Activated CD4-positive, alpha-beta T cell treated with anti-CD3 and anti-CD28 coated beads for 36 hours (primary cell): ENCODE measurements around the gene CCDC190. TPM values are rescaled to one million over a fixed set of nuclear protein-coding genes. Genes with fewer than 3 reads are reported as not detected.
"Not testable (repeated sequence)": the region's sequence is repeated elsewhere in the genome, so short reads cannot be mapped to it uniquely, and the experiment has no call there.

Experiments
- ATAC-seq: fragments of 200-7000 bp; cut with Tn5 transposase; one replicate; pipeline ENCODE4 v1.10.0; 2021; ENCODE audit warnings: mild to moderate bottlenecking, moderate library complexity
- CTCF ChIA-PET: fragments of 350-600 bp; sonication (Branson Sonifier 250); formaldehyde crosslinking; loops from one replicate; lab custom pipeline; 2021; ENCODE audit warnings: antibody characterized with exemption; lab: Charles Lee
- POLR2A ChIA-PET: fragments of 350-600 bp; sonication (Branson Sonifier 250); formaldehyde crosslinking; loops from one replicate; lab custom pipeline; 2021; ENCODE audit warnings: antibody characterized with exemption, inconsistent platforms; lab: Charles Lee
- DNase-seq: peaks from one replicate; pipeline ENCODE4 v3.0.0-alpha.2; 2020
- H3K27ac Mint-ChIP-seq: one replicate; pipeline ENCODE4 v1.8.0; 2021; ENCODE audit warnings: mixed read lengths
- H3K27me3 Mint-ChIP-seq: one replicate; pipeline ENCODE4 v1.8.0; 2021; ENCODE audit warnings: mixed read lengths
- H3K36me3 Mint-ChIP-seq: one replicate; pipeline ENCODE4 v1.8.0; 2021; ENCODE audit warnings: low read depth, mixed read lengths
- H3K4me1 Mint-ChIP-seq: one replicate; pipeline ENCODE4 v1.8.0; 2021; ENCODE audit warnings: mixed read lengths
- H3K4me3 Mint-ChIP-seq: one replicate; pipeline ENCODE4 v1.8.0; 2021; ENCODE audit warnings: mild to moderate bottlenecking, moderate library complexity, mixed read lengths
- H3K9me3 Mint-ChIP-seq: one replicate; pipeline ENCODE4 v1.8.0; 2021; ENCODE audit warnings: low read depth, mixed read lengths
- intact Hi-C, 2 experiments: fragments of 100-400 bp; cut with DNase I in 1 of 2; cut with micrococcal nuclease in 1 of 2; formaldehyde crosslinking; loops; one replicate each; pipeline versions ENCODE4 v1.14.2 to v1.15.1; 2022 to 2024; cut with DNase I, micrococcal nuclease
- total RNA-seq, 2 experiments: library from RNA; stranded (reverse); gene quantifications; one replicate each; pipeline ENCODE4 v1.2.3, GENCODE V29; 2021

CCDC190 gene
- total RNA-seq, 2 experiments from 2014 or later: not detected

DNA sequence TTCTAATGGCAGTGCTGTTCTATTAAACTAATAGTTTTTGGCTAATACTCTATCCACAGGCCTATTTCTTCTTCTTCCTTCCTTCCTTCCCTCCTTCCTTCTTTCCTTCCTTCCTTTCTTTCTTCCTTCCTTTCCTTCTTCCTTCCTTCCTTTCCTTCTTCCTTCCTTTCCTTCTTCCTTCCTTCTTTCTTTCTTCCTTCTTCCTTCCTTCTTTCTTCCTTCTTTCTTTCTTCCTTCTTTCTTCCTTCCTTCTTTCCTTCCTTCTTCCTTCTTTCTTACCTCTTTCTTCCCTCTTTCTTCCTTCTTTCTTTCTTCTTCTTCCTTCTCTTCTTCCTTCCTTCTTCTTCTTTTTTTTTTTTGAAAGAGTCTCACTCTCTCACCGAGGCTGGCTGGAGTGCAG is 31.7 kb downstream of the CCDC190 start:
- Mint-ChIP-seq H3K36me3 (no peaks in the 10 kb centered on the region), H3K4me3 (no peak overlapping the region), H3K4me1 (no peaks in the 10 kb centered on the region), H3K9me3 (no peaks in the 10 kb centered on the region), H3K27ac (no peak overlapping the region), H3K27me3 (peaks cover 38% of the 10 kb centered on the region)
- ATAC-seq (no peak), DNase-seq (no peak)
- intact Hi-C loops: no loop called here
- CTCF ChIA-PET: interaction anchor here (1.6 kb wide), 1 partner anchor 19 kb away, joined by 3 read pairs; no protein-coding TSS in a partner anchor
- POLR2A ChIA-PET: no interaction called here

DNA sequence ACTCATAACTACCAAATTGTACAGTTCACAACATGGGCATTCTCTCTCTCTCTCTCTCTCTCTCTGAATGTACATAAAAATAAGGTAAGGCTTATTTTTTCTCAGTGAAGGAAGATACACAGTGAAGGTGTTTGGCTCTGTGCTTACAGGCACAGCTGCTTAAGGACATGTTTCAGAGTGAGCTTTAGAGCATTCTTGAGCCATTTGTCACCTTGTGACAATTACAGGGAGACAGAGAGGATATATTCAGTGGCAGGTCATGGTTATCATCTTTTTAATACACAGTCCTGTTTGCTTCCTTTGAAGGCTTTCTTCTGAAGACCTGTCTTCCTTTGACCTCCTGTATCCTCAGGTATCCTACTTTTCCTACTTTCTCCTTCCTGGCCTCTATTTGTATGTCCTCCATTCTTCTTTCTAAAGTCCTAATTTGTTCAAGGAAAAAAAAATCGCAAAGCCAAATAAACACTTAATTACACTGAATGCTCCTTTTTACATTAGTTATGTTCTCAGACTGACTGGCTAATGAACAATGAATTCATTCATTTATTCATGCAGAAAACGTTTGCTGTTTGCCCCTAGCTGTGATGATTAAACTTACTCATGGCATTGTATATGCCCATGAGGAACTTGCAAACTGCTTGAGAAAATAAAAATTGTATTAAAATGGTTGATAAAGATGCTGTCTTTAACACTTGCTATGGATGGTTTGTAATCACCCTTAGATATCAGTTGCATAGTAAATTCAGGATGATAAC is 37.0 kb downstream of the CCDC190 start:
- H3K27me3 Mint-ChIP-seq: peaks cover 40% of the 10 kb centered on the region
- no peaks in the 10 kb centered on the region for H3K36me3 Mint-ChIP-seq
- H3K9me3 Mint-ChIP-seq: no peaks in the 10 kb centered on the region
- H3K4me3 Mint-ChIP-seq: no peak overlapping the region
- ATAC-seq (peak; percentile 32), DNase-seq (no peak)
- peaks cover 16% of the 10 kb centered on the region for H3K4me1 Mint-ChIP-seq
- intact Hi-C loops: no loop called here
- no peak overlapping the region for H3K27ac Mint-ChIP-seq
- ChIA-PET POLR2A (interaction anchor here (0.6 to 1.3 kb wide), 2 partner anchors 339 to 498 kb away, joined by 3 to 5 read pairs; partner anchors contain the start of gene NUF2), CTCF (interaction anchor here (0.9 to 1.7 kb wide), 2 partner anchors 22 to 24 kb away, joined by 3 to 6 read pairs; no protein-coding TSS in a partner anchor)

DNA sequence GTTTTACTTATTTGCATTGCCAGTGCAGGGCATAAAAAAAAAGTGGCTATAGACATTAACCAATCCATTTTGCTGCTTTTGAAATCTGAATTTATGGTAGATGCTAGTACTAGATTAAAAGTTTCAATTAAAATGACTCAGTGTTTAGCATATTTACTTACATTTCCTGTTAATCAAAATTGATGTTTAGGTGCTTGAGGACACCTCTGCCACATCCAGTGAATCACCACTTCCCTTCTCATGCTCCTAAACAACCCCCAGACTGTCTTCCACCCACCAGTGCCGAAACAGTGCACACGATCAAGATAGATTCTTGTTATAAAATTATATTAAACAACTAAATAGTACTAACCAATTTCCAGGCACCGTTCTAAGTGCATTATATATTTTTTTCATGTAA is 37.7 kb downstream of the CCDC190 start:
- H3K4me3 Mint-ChIP-seq: no peak overlapping the region
- DNase-seq: peak; percentile 16
- intact Hi-C loops: no loop called here
- ChIA-PET CTCF (interaction anchor here (0.6 to 1.7 kb wide), 3 partner anchors 22 to 493 kb away, joined by 3 to 6 read pairs (median 3); no protein-coding TSS in a partner anchor), POLR2A (interaction anchor here (0.6 to 1.3 kb wide), 2 partner anchors 339 to 498 kb away, joined by 3 to 5 read pairs; partner anchors contain the start of gene NUF2)
- no peaks in the 10 kb centered on the region for H3K36me3 Mint-ChIP-seq
- H3K9me3 Mint-ChIP-seq: no peaks in the 10 kb centered on the region
- H3K27me3 Mint-ChIP-seq: peaks cover 39% of the 10 kb centered on the region
- H3K27ac Mint-ChIP-seq: no peak overlapping the region
- peaks cover 16% of the 10 kb centered on the region for H3K4me1 Mint-ChIP-seq
- ATAC-seq: peak; percentile 79

DNA sequence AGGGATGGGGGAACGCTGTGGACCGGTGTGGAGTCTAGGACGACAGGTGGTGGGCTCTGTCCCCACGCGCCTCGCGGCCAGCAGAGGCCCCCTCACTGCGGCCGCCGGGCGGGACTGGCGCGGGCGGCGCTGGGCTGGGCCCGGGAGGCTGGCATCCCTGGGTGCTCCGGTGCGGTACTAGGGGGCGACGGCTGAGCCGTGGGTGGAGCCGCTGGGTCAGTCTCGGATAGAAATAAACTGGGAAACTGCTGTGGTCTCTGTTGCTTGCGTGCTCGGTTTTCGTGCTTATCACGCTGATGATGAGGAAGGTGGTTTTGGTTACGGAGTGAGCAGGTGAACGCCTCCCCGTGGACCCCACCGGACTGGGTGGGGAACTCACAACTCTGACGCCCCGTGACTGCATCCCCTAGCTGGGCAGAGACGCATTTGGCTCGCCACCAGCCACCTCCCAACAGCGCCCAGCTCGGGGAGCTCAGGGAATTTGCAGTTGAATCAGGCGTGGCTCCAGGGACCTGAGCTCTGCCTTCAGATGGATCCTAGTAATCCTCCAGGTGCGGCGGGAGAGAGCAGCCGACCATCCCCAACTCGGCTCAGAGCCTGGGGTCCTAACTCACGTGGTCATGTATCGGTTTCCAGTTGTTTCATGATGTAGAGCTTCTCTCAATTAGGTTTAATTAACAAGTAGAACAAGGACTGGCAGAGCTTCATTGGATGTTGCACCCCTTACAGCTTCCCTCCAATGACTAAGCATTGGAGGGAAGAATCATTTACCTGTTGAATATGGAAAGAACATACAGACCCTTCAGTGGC is 38.4 kb downstream of the CCDC190 start:
- CTCF ChIA-PET: interaction anchor here (0.6 to 1.7 kb wide), 3 partner anchors 23 to 493 kb away, joined by 3 to 6 read pairs (median 3); no protein-coding TSS in a partner anchor
- H3K27ac Mint-ChIP-seq: no peak overlapping the region

DNA sequence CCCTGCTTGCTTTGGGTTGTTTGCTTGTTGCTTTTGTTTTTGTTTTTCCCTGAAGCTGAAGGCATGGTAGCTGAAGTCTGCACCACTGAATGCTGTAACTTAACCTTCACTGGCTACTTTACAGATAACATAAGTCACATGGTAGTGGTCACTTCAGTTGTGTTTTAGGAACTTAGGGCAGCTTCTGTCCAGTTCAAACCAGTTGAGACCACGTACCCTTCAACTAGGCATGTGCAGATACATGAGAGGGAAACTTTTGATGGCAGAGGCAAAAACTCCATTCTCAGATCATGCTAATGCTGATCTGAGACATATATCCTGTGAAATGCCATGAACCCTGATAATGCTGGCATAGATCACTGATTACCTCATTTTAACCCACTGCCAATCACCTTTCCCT is 42.3 kb downstream of the CCDC190 start:
- peaks cover 16% of the 10 kb centered on the region for H3K4me1 Mint-ChIP-seq
- CTCF ChIA-PET, H3K9me3 Mint-ChIP-seq, H3K36me3 Mint-ChIP-seq, H3K4me3 Mint-ChIP-seq, POLR2A ChIA-PET, ATAC-seq, H3K27ac Mint-ChIP-seq, DNase-seq, intact Hi-C loops: not testable (repeated sequence)
- H3K27me3 Mint-ChIP-seq: peaks cover 18% of the 10 kb centered on the region

More for the DNA sequence above, 38.4 kb downstream of the CCDC190 start:
- Mint-ChIP-seq H3K36me3 (no peaks in the 10 kb centered on the region), H3K27me3 (peaks cover 38% of the 10 kb centered on the region), H3K4me3 (peak overlapping the region; percentile 36), H3K4me1 (peaks cover 16% of the 10 kb centered on the region), H3K9me3 (no peaks in the 10 kb centered on the region)
- POLR2A ChIA-PET: interaction anchor here (1.3 kb wide), 1 partner anchor 499 kb away, joined by 3 read pairs; the partner anchor contains the start of gene NUF2
- intact Hi-C loops: no loop called here
- peak; percentile 8 for DNase-seq
- peak; percentile 45 for ATAC-seq

DNA sequence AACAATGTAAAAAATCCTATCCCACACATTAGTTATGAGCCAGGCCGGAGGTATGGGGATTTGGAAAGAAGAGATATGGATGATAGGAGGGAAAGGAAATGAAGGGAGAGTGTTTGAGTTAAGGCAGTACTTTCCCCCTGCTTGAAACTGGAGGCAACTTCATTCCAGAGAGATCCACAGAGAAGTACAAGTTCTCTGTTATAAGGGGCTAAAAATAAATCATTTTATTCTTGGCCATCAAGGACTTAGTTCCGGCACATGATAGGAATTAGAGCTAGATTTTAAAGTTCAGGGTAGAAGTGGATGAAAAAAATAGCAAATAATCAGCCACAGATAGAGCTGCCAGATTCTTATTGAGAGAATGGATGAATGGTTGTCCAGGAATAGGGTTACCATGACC is 42.8 kb downstream of the CCDC190 start:
- Mint-ChIP-seq H3K4me1 (peaks cover 13% of the 10 kb centered on the region), H3K27me3 (peaks cover 15% of the 10 kb centered on the region)
- intact Hi-C loops, H3K36me3 Mint-ChIP-seq, CTCF ChIA-PET, ATAC-seq, POLR2A ChIA-PET, H3K4me3 Mint-ChIP-seq, DNase-seq, H3K27ac Mint-ChIP-seq, H3K9me3 Mint-ChIP-seq: not testable (repeated sequence)

DNA sequence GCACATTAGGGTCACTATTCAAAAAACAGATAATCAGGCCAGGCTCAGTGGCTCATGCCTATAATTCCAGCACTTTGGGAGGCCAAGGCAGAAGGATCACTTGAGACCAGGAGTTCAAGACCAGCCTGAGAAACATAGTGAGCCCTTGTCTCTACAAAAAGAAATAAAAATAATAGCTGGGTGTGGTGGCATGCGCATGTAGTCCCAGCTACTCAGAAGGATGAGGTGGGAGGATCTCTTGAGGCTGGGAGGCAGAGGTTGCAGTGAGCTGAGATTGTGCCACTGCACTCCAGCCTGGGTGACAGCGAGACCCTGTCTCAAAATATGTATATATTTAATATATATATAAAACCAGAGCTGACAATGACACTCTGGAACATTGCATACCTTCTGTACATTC is 48.6 kb downstream of the CCDC190 start:
- H3K4me3 Mint-ChIP-seq, H3K27ac Mint-ChIP-seq, ATAC-seq, H3K9me3 Mint-ChIP-seq, H3K4me1 Mint-ChIP-seq, H3K27me3 Mint-ChIP-seq, POLR2A ChIA-PET, CTCF ChIA-PET, DNase-seq, intact Hi-C loops: not testable (repeated sequence)
- H3K36me3 Mint-ChIP-seq: peaks cover 25% of the 10 kb centered on the region

DNA sequence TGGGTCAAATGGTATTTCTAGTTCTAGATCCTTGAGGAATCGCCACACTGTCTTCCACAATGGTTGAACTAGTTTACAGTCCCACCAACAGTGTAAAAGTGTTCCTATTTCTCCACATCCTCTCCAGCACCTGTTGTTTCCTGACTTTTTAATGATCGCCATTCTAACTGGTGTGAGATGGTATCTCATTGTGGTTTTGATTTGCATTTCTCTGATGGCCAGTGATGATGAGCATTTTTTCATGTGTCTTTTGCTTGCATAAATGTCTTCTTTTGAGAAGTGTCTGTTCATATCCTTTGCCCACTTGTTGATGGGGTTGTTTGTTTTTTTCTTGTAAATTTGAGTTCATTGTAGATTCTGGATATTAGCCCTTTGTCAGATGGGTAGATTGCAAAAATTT is 53.5 kb downstream of the CCDC190 start:
- H3K4me3 Mint-ChIP-seq, H3K27ac Mint-ChIP-seq, intact Hi-C loops, POLR2A ChIA-PET, CTCF ChIA-PET, DNase-seq, H3K9me3 Mint-ChIP-seq, H3K27me3 Mint-ChIP-seq, ATAC-seq, H3K4me1 Mint-ChIP-seq: not testable (repeated sequence)
- peaks cover 54% of the 10 kb centered on the region for H3K36me3 Mint-ChIP-seq

Other genes with a start within 250 kb of the CCDC190 start
- gene DDR2, start 228.7 kb downstream of the CCDC190 start, total RNA-seq: under 1 TPM; 0.21 to 0.23 TPM
- 10 to 100 TPM; 25.7 to 29.5 TPM for gene HSD17B7, start 70.5 kb downstream of the CCDC190 start, total RNA-seq
- not detected for gene RGS4, start 208.2 kb upstream of the CCDC190 start, total RNA-seq